WTC11 (cell line): Measurements from ENCODE around the gene HPCA. TPM values are rescaled to one million over a fixed set of nuclear protein-coding genes. Genes with fewer than 3 reads are reported as not detected.

Experiments used
- ATAC-seq: fragments of 200-7000 bp; cut with Tn5 transposase; 2 replicates; pipeline ENCODE4 v1.10.0; 2021; ENCODE audit warnings: mild to moderate bottlenecking, moderate library complexity
- CTCF ChIA-PET: fragments of 300-600 bp; sonication (Branson Sonifier 250); formaldehyde crosslinking; loops from one replicate; lab custom pipeline; 2021; ENCODE audit warnings: antibody characterized with exemption; lab: Charles Lee
- POLR2A ChIA-PET: fragments of 350-600 bp; sonication (Branson Sonifier 250); formaldehyde crosslinking; loops from one replicate; lab custom pipeline; 2021; ENCODE audit warnings: antibody characterized with exemption; lab: Charles Lee
- DNase-seq: peaks from one replicate; pipeline ENCODE4 v3.0.0; 2021; ENCODE audit warnings: low spot score
- H3K27ac Mint-ChIP-seq: 2 replicates; pipeline ENCODE4 v1.8.0; 2021; ENCODE audit warnings: mixed read lengths
- H3K27me3 Mint-ChIP-seq: 2 replicates; pipeline ENCODE4 v1.8.0; 2021; ENCODE audit warnings: low read depth, mild to moderate bottlenecking, moderate library complexity, mixed read lengths
- H3K36me3 Mint-ChIP-seq: 2 replicates; pipeline ENCODE4 v1.8.0; 2021; ENCODE audit warnings: mixed read lengths
- H3K4me1 Mint-ChIP-seq: 2 replicates; pipeline ENCODE4 v1.8.0; 2022; ENCODE audit warnings: mixed read lengths
- H3K4me3 Mint-ChIP-seq: 2 replicates; pipeline ENCODE4 v1.8.0; 2021; ENCODE audit warnings: mild to moderate bottlenecking, moderate library complexity, mixed read lengths
- H3K9me3 Mint-ChIP-seq: 2 replicates; pipeline ENCODE4 v1.8.0; 2021; ENCODE audit warnings: mixed read lengths
- AR ChIP-seq: fragments of 250-450 bp; sonication (Bioruptor Pico); IDR thresholded peaks from 2 replicates; pipeline ENCODE4 v1.9.0; 2021; ENCODE audit warnings: mild to moderate bottlenecking
- ATF1 ChIP-seq: sonication (generic); formaldehyde crosslinking; IDR thresholded peaks from 2 replicates; pipeline ENCODE4 v1.8.1; 2023; ENCODE audit warnings: mild to moderate bottlenecking, moderate library complexity, missing genetic modification reagents
- ATF2 ChIP-seq: sonication (generic); formaldehyde crosslinking; IDR thresholded peaks from 2 replicates; pipeline ENCODE4 v1.8.1; 2022; ENCODE audit warnings: low read depth, missing genetic modification reagents, borderline replicate concordance
- CBFB ChIP-seq: sonication (generic); formaldehyde crosslinking; IDR thresholded peaks from 2 replicates; pipeline ENCODE4 v1.8.1; 2022; ENCODE audit warnings: mild to moderate bottlenecking, low read depth, missing genetic modification reagents
- E2F4 ChIP-seq: sonication (generic); formaldehyde crosslinking; IDR thresholded peaks from 2 replicates; pipeline ENCODE4 v1.8.1; 2022; ENCODE audit warnings: low read depth, mild to moderate bottlenecking, moderate library complexity, missing genetic modification reagents, borderline replicate concordance
- ERG ChIP-seq: fragments of 250-450 bp; sonication (Bioruptor Pico); IDR thresholded peaks from 2 replicates; pipeline ENCODE4 v1.8.0; 2021; ENCODE audit warnings: mild to moderate bottlenecking
- ETV6 ChIP-seq: sonication (generic); formaldehyde crosslinking; IDR thresholded peaks from 2 replicates; pipeline ENCODE4 v1.8.1; 2022; ENCODE audit warnings: mild to moderate bottlenecking, missing genetic modification reagents
- GRHL2 ChIP-seq: fragments of 250-450 bp; sonication (Bioruptor Pico); IDR thresholded peaks from 2 replicates; pipeline ENCODE4 v1.8.0; 2022; ENCODE audit warnings: mild to moderate bottlenecking, moderate library complexity; ENCODE audit not compliant: insufficient replicate concordance, severe bottlenecking
- JAZF1 ChIP-seq: fragments of 250-450 bp; sonication (Bioruptor Pico); IDR thresholded peaks from 2 replicates; pipeline ENCODE4 v1.9.0; 2021; ENCODE audit warnings: moderate library complexity, mild to moderate bottlenecking, inconsistent platforms
- MXD4 ChIP-seq: fragments of 250-450 bp; sonication (Bioruptor Pico); IDR thresholded peaks from 2 replicates; pipeline ENCODE4 v1.8.0; 2021; ENCODE audit warnings: mild to moderate bottlenecking, moderate library complexity, borderline replicate concordance
- NR3C1 ChIP-seq: sonication (generic); formaldehyde crosslinking; conservative IDR thresholded peaks from 2 replicates; pipeline ENCODE4 v1.8.1; 2023; ENCODE audit warnings: low read depth, mild to moderate bottlenecking, missing genetic modification reagents
- PRRX2 ChIP-seq: fragments of 250-450 bp; sonication (Bioruptor Pico); IDR thresholded peaks from 2 replicates; pipeline ENCODE4 v1.8.0; 2021; ENCODE audit warnings: mild to moderate bottlenecking
- RORB ChIP-seq: fragments of 250-450 bp; sonication (Bioruptor Pico); IDR thresholded peaks from 2 replicates; pipeline ENCODE4 v1.9.0; 2021; ENCODE audit warnings: mild to moderate bottlenecking
- SMAD4 ChIP-seq: sonication (generic); formaldehyde crosslinking; IDR thresholded peaks from 2 replicates; pipeline ENCODE4 v1.8.0; 2022; ENCODE audit warnings: mild to moderate bottlenecking, missing genetic modification reagents
- SOX15 ChIP-seq: fragments of 250-450 bp; sonication (Bioruptor Pico); IDR thresholded peaks from 2 replicates; pipeline ENCODE4 v1.9.0; 2021; ENCODE audit warnings: mild to moderate bottlenecking
- USF2 ChIP-seq: sonication (generic); formaldehyde crosslinking; IDR thresholded peaks from 2 replicates; pipeline ENCODE4 v1.8.1; 2023; ENCODE audit warnings: mild to moderate bottlenecking, missing genetic modification reagents, moderate library complexity
- ZNF232 ChIP-seq: sonication (generic); formaldehyde crosslinking; IDR thresholded peaks from 2 replicates; pipeline ENCODE4 v1.8.0; 2022; ENCODE audit warnings: mild to moderate bottlenecking, missing genetic modification reagents
- ZNF512 ChIP-seq: sonication (generic); formaldehyde crosslinking; IDR thresholded peaks from 2 replicates; pipeline ENCODE4 v1.8.1; 2022; ENCODE audit warnings: missing genetic modification reagents, borderline replicate concordance
- total RNA-seq: library from RNA; stranded (reverse); gene quantifications from 3 replicates; pipeline ENCODE4 v1.2.3, GENCODE V29; 2021

Gene HPCA
- total RNA-seq, 1 experiment from 2014 or later, result 1.9 TPM

- H3K4me1 Mint-ChIP-seq, result peaks cover 14% of the 10 kb centered on the region
- ChIA-PET POLR2A (interaction anchor here (0.5 kb wide), 1 partner anchor 102 kb away, joined by 3 read pairs; no protein-coding TSS in a partner anchor), CTCF (interaction anchor here (1.1 to 4.4 kb wide), 3 partner anchors 11 to 189 kb away, joined by 3 to 14 read pairs (median 6); no protein-coding TSS in a partner anchor)
- peaks cover 53% of the 10 kb centered on the region for H3K27me3 Mint-ChIP-seq
- H3K36me3 Mint-ChIP-seq, result no peaks in the 10 kb centered on the region
- no peaks in the 10 kb centered on the region for H3K9me3 Mint-ChIP-seq
- H3K27ac Mint-ChIP-seq, result no peak overlapping the region
- ATAC-seq (no peak), DNase-seq (no peak)
- H3K4me3 Mint-ChIP-seq, result no peak overlapping the region
- TF ChIP-seq USF2 (CRISPR knock-in tag) (no peak), ERG (CRISPR knock-in tag) (no peak), PRRX2 (CRISPR knock-in tag) (no peak), E2F4 (CRISPR knock-in tag) (no peak), SOX15 (CRISPR knock-in tag) (no peak)
Observed at GRCh38 chr1:32898056-32898455, 11.8 kb downstream of the HPCA start.

GRCh38 chr1:32898958-32899357 is 12.7 kb downstream of the HPCA start:
- POLR2A ChIA-PET, result no interaction called here
- no peak for TF ChIP-seq JAZF1 (CRISPR knock-in tag)
- TF ChIP-seq MXD4 (CRISPR knock-in tag), result no peak
- TF ChIP-seq ERG (CRISPR knock-in tag), result no peak
- no peak for TF ChIP-seq SMAD4 (CRISPR knock-in tag)
- no peak for TF ChIP-seq SOX15 (CRISPR knock-in tag)
- no peak for TF ChIP-seq AR (CRISPR knock-in tag)
- TF ChIP-seq GRHL2, result no peak
- TF ChIP-seq ETV6 (CRISPR knock-in tag), result no peak
- no peak for TF ChIP-seq RORB
- no peak for TF ChIP-seq ATF1 (CRISPR knock-in tag)
- Mint-ChIP-seq H3K36me3 (no peaks in the 10 kb centered on the region), H3K9me3 (no peaks in the 10 kb centered on the region), H3K4me1 (peaks cover 12% of the 10 kb centered on the region), H3K27ac (no peak overlapping the region), H3K27me3 (peaks cover 60% of the 10 kb centered on the region), H3K4me3 (no peak overlapping the region)
- CTCF ChIA-PET, result interaction anchor here (1.1 to 4.4 kb wide), 3 partner anchors 12 to 188 kb away, joined by 3 to 14 read pairs (median 6); no protein-coding TSS in a partner anchor
- ATAC-seq (no peak), DNase-seq (no peak)

- ChIA-PET POLR2A (no interaction called here), CTCF (interaction anchor here (1.7 to 4.4 kb wide), 2 partner anchors 13 to 24 kb away, joined by 6 to 14 read pairs; no protein-coding TSS in a partner anchor)
- Mint-ChIP-seq H3K36me3 (no peaks in the 10 kb centered on the region), H3K4me1 (peaks cover 9% of the 10 kb centered on the region), H3K27ac (no peak overlapping the region), H3K27me3 (peaks cover 64% of the 10 kb centered on the region), H3K9me3 (no peaks in the 10 kb centered on the region), H3K4me3 (peak overlapping the region; percentile 69; the same call in 1 of the 2 replicates)
- ATAC-seq (no peak), DNase-seq (no peak)
- TF ChIP-seq ATF2 (CRISPR knock-in tag) (no peak), ZNF512 (no peak), CBFB (CRISPR knock-in tag) (no peak), NR3C1 (CRISPR knock-in tag) (no peak), ATF1 (CRISPR knock-in tag) (no peak), ZNF232 (CRISPR knock-in tag) (no peak), E2F4 (CRISPR knock-in tag) (no peak)
Observed at GRCh38 chr1:32899586-32900296, 13.4 kb downstream of the HPCA start.
